Effector memory CD8-positive, alpha-beta T cell (primary cell): ENCODE results near the gene STOML1.
A peak's percentile ranks its signal among the peaks of the same experiment; 100 is the strongest.

Experiments used
- ATAC-seq: fragments of 150-1000 bp; cut with Tn5 transposase; replicated peaks from 2 replicates; pipeline ENCODE4 v1.10.0; 2021; ENCODE audit warnings: mild to moderate bottlenecking, moderate library complexity
- DNase-seq, 3 experiments: peaks; one replicate each; pipeline ENCODE4 v3.0.0; 2021
- H3K27ac Mint-ChIP-seq, 2 donors: one replicate each; pipeline ENCODE4 v1.8.0; 2022; ENCODE audit warnings: mild to moderate bottlenecking in 2 of 2, mixed read lengths in 2 of 2, moderate library complexity in 2 of 2
- H3K27me3 Mint-ChIP-seq, 2 donors: one replicate each; pipeline ENCODE4 v1.8.0; 2022; ENCODE audit warnings: mixed read lengths in 2 of 2
- H3K36me3 Mint-ChIP-seq: one replicate; pipeline ENCODE4 v1.8.0; 2022; ENCODE audit warnings: mild to moderate bottlenecking, moderate library complexity, mixed read lengths; ENCODE audit not compliant: insufficient read depth
- H3K4me1 Mint-ChIP-seq, 2 donors: one replicate each; pipeline ENCODE4 v1.8.0; 2022; ENCODE audit warnings: low read depth in 2 of 2, mixed read lengths in 2 of 2
- H3K4me3 Mint-ChIP-seq, 2 donors: one replicate each; pipeline ENCODE4 v1.8.0; 2022; ENCODE audit warnings: mild to moderate bottlenecking in 2 of 2, mixed read lengths in 2 of 2, moderate library complexity in 2 of 2
- H3K9me3 Mint-ChIP-seq, 2 donors: one replicate each; pipeline ENCODE4 v1.8.0; 2022; ENCODE audit warnings: mixed read lengths in 2 of 2

Gene STOML1

GRCh38 chr15:74032606-74033561 lies 40.8 kb upstream of the STOML1 start:
- H3K27me3 Mint-ChIP-seq, result no peaks in the 10 kb centered on the region
- no peak overlapping the region for H3K4me3 Mint-ChIP-seq
- DNase-seq (no peak), ATAC-seq (no peak)
- peak overlapping the region; percentile 38 to 79 for H3K27ac Mint-ChIP-seq
- no peaks in the 10 kb centered on the region for H3K9me3 Mint-ChIP-seq
- peaks cover 0 to 2% of the 10 kb centered on the region in 2 donors for H3K4me1 Mint-ChIP-seq
- peaks cover 46% of the 10 kb centered on the region for H3K36me3 Mint-ChIP-seq

DNA sequence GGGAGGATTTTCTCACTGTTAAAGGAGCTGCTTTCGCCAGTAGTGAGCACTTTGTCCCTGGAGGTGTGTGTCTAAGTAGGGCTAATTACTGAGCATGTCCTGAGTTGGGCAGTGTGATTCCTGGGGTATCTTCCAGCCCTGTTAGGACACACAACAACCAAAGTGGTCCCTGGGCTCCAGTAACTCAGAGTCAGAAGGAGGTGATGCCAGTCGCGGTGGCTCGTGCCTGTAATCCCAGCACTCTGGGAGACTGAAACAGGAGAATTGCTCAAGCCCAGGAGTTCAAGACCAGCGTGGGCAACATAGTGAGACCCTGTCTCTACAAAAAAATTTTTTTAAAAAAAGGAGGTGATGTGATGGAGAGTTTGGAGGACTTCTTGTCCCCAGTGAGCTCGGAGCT lies 40.0 kb upstream of the STOML1 start:
- ATAC-seq (no peak), DNase-seq (no peak)
- peak overlapping the region in 1 of 2 donors; percentile 79 for H3K27ac Mint-ChIP-seq
- no peaks in the 10 kb centered on the region for H3K27me3 Mint-ChIP-seq
- H3K36me3 Mint-ChIP-seq, result peaks cover 51% of the 10 kb centered on the region
- no peak overlapping the region for H3K4me3 Mint-ChIP-seq
- H3K4me1 Mint-ChIP-seq, result no peaks in the 10 kb centered on the region
- no peaks in the 10 kb centered on the region for H3K9me3 Mint-ChIP-seq

DNA sequence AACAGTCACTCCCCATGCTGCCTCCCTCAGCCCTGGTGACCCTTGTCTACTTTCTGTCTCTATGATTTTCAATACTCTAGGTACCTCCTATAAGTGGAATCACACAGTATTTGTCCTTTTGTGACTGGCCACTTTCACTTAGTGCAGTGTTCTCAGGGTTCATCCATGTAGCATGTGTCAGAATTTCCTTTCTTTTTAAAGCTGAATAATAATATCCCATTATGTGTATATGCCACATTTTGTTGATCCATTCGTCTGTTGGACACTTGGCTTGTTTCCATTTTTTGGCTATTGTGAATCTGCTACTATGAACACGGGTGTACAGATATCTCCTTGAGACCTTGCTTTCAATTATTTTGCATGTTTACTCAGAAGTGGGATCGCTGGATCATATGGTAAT lies 36.6 kb upstream of the STOML1 start:
- Mint-ChIP-seq H3K27me3 (no peaks in the 10 kb centered on the region), H3K4me1 (peaks cover 4 to 8% of the 10 kb centered on the region in 2 donors), H3K9me3 (no peaks in the 10 kb centered on the region), H3K36me3 (peaks cover 51% of the 10 kb centered on the region), H3K4me3 (no peak overlapping the region), H3K27ac (no peak overlapping the region)
- DNase-seq (no peak), ATAC-seq (no peak)

GRCh38 chr15:74027688-74028087 lies 35.6 kb upstream of the STOML1 start:
- H3K36me3 Mint-ChIP-seq, result peaks cover 61% of the 10 kb centered on the region
- no peak overlapping the region for H3K4me3 Mint-ChIP-seq
- DNase-seq, result no peak
- no peak for ATAC-seq
- H3K9me3 Mint-ChIP-seq, result no peaks in the 10 kb centered on the region
- H3K4me1 Mint-ChIP-seq, result peaks cover 4 to 8% of the 10 kb centered on the region in 2 donors
- no peaks in the 10 kb centered on the region for H3K27me3 Mint-ChIP-seq
- H3K27ac Mint-ChIP-seq, result no peak overlapping the region

DNA sequence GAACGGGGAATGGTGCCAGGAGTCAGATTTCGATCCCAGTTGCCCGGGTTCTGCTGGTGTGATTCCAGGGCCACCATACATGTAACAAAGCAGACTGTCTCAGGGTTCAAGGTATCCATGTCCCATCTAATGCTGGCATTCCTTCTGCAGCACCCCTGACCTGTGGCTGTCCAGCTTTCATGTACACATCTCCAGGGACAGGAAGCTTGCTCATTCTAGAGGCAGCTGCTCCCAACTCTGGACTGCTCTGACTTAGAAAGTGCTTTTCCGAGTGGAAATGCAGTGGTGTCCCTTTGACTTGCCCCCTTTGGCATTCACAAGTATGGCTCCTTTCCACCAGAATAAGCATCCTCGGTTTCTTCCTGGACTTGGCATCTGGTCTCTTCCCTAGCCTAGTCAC lies 33.3 kb upstream of the STOML1 start:
- DNase-seq, result no peak
- Mint-ChIP-seq H3K4me3 (no peak overlapping the region), H3K27ac (no peak overlapping the region), H3K4me1 (peaks cover 8 to 14% of the 10 kb centered on the region in 2 donors), H3K36me3 (peaks cover 62% of the 10 kb centered on the region), H3K9me3 (no peaks in the 10 kb centered on the region), H3K27me3 (no peaks in the 10 kb centered on the region)
- no peak for ATAC-seq

DNA sequence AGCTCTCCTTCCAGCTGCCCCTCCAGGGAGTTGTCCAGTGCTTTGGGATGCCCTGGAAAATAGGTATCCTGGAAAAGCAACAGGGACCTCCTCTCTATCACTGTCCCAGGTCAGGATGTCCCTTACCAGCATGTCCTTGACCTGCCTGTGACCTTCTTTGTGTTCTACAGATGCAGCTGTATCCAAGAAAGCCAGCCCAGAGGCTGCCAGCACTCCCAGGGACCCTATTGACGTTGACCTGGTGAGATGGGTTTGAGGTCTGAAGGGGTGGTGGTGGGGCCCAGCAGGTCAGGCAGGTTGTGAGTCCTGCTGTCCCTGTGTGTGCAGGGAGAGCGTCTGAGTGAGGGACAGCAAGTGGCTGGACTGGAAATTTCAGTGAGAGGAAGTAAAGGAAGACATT lies 32.6 kb upstream of the STOML1 start:
- H3K36me3 Mint-ChIP-seq, result peaks cover 60% of the 10 kb centered on the region
- ATAC-seq, result no peak

DNA sequence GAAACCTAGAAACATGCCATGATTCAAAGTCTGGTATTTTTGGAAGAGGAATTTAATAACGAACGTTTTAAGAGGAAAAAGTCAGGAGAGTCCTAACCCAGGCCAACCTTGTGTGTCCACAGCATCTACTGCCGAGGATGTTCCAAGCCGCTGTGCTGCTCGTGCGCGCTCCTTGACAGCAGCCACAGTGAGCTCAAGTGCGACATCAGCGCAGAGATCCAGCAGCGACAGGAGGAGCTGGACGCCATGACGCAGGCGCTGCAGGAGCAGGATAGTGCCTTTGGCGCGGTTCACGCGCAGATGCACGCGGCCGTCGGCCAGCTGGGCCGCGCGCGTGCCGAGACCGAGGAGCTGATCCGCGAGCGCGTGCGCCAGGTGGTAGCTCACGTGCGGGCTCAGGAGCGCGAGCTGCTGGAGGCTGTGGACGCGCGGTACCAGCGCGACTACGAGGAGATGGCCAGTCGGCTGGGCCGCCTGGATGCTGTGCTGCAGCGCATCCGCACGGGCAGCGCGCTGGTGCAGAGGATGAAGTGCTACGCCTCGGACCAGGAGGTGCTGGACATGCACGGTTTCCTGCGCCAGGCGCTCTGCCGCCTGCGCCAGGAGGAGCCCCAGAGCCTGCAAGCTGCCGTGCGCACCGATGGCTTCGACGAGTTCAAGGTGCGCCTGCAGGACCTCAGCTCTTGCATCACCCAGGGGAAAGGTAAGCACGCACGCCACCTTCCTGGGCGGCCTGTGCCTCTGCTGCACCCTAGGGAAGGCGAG lies 30.8 kb upstream of the STOML1 start:
- H3K9me3 Mint-ChIP-seq, result no peaks in the 10 kb centered on the region
- peaks cover 45% of the 10 kb centered on the region for H3K36me3 Mint-ChIP-seq

More for the DNA sequence above, 32.6 kb upstream of the STOML1 start:
- Mint-ChIP-seq H3K4me3 (no peak overlapping the region), H3K9me3 (no peaks in the 10 kb centered on the region), H3K27me3 (no peaks in the 10 kb centered on the region), H3K4me1 (peaks cover 10 to 14% of the 10 kb centered on the region in 2 donors), H3K27ac (no peak overlapping the region)
- no peak for DNase-seq

DNA sequence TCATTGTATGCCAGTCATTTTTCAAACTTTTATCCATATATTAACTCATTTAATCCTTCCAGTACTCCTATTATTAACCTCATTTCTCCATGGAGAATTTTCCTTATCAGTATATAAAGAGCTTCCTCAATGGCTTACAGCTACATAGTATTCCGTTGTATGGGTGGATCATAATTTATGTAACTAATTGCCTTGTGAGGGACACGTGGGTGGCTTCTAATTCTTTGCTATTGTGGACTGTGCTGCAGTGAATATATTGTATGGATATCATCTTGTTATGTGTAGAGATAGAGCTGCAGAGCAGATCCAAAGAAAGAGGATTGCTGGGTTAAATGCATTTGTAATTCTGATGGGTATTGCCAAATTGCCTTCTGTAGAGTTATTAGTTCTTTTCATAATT lies 27.6 kb upstream of the STOML1 start:
- peaks cover 13 to 34% of the 10 kb centered on the region in 2 donors for H3K4me1 Mint-ChIP-seq
- DNase-seq (no peak), ATAC-seq (no peak)
- H3K9me3 Mint-ChIP-seq, result no peaks in the 10 kb centered on the region
- H3K27me3 Mint-ChIP-seq, result no peaks in the 10 kb centered on the region
- peak overlapping the region in 1 of 2 donors; percentile 10 for H3K27ac Mint-ChIP-seq
- peaks cover 35% of the 10 kb centered on the region for H3K36me3 Mint-ChIP-seq
- H3K4me3 Mint-ChIP-seq, result no peak overlapping the region

More for the DNA sequence above, 30.8 kb upstream of the STOML1 start:
- DNase-seq (no peak), ATAC-seq (no peak)
- Mint-ChIP-seq H3K4me1 (peaks cover 11 to 21% of the 10 kb centered on the region in 2 donors), H3K27me3 (no peaks in the 10 kb centered on the region), H3K4me3 (no peak overlapping the region), H3K27ac (no peak overlapping the region)

DNA sequence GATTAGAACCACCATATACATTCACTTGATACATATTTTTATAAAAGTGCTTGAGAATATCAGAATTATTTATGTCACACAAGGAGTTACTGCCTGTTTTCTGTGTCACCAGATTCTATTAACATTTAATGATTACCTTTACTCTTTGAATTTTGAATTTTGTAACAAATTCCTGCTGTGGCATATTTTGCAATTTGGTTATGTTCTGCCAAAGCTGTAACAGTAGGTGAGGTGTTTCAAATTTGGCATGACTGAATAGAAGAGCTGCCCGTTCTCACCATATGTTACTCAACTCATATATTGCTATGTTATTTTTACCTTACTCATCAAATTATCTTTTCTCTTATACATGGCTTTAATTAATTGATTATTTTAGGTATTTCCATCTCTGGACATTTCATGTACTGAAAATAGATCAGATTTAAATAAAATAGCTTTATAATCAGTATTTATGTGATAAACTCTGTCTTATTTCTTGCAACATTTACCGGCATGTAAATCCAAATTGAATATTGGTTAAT lies 21.3 kb upstream of the STOML1 start:
- Mint-ChIP-seq H3K9me3 (no peaks in the 10 kb centered on the region), H3K36me3 (peaks cover 28% of the 10 kb centered on the region), H3K27ac (no peak overlapping the region), H3K27me3 (no peaks in the 10 kb centered on the region), H3K4me1 (peaks cover 25 to 46% of the 10 kb centered on the region in 2 donors), H3K4me3 (no peak overlapping the region)
- no peak for DNase-seq
- ATAC-seq, result no peak

GRCh38 chr15:74011610-74012009 lies 19.5 kb upstream of the STOML1 start:
- ATAC-seq (no peak), DNase-seq (no peak)
- Mint-ChIP-seq H3K9me3 (no peaks in the 10 kb centered on the region), H3K4me3 (no peak overlapping the region), H3K36me3 (peaks cover 37% of the 10 kb centered on the region), H3K27me3 (no peaks in the 10 kb centered on the region), H3K4me1 (peaks cover 38 to 58% of the 10 kb centered on the region in 2 donors), H3K27ac (peak overlapping the region in 1 of 2 donors; percentile 62)

DNA sequence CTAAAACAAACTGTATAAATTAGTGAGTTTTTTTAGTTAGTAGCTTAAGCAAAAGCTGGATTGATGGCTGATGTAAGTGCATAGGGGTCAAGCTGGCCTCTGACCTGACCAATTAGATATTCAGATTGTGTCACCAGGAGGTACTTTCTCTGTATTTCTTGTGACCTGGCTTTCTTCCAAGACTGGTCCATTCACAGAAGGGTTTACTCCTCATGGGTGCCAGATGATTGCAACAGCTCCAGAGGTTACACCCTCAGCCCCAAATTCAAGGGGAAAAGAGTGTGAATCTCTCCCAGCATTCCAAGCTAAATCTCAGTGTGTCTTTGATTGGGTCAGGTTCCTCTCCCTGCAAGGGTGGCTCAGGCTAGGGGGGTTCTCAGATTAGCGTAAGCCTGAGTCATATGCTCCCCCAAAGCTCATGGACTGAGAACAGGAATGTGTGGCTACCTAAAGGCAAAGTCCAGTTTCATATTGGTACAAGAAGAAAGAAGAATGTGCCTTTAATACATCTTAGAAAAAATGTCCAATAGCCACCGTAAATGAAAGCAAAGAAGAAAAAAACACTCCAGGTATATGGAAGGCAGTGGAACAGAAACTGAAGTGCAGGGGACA lies 18.9 kb upstream of the STOML1 start:
- Mint-ChIP-seq H3K27me3 (no peaks in the 10 kb centered on the region), H3K4me1 (peaks cover 41 to 62% of the 10 kb centered on the region in 2 donors), H3K27ac (peak overlapping the region; percentile 46 to 62), H3K36me3 (peaks cover 36% of the 10 kb centered on the region), H3K4me3 (no peak overlapping the region), H3K9me3 (no peaks in the 10 kb centered on the region)
- DNase-seq (no peak), ATAC-seq (no peak)

GRCh38 chr15:74008901-74009300 lies 16.8 kb upstream of the STOML1 start:
- H3K27ac Mint-ChIP-seq, result no peak overlapping the region
- H3K4me3 Mint-ChIP-seq, result no peak overlapping the region
- ATAC-seq (no peak), DNase-seq (no peak)
- H3K4me1 Mint-ChIP-seq, result peaks cover 38 to 56% of the 10 kb centered on the region in 2 donors
- no peaks in the 10 kb centered on the region for H3K9me3 Mint-ChIP-seq
- H3K27me3 Mint-ChIP-seq, result no peaks in the 10 kb centered on the region
- peaks cover 43% of the 10 kb centered on the region for H3K36me3 Mint-ChIP-seq

- peak; percentile 31 for ATAC-seq
- Mint-ChIP-seq H3K9me3 (no peaks in the 10 kb centered on the region), H3K4me1 (peaks cover 39 to 60% of the 10 kb centered on the region in 2 donors), H3K4me3 (peak overlapping the region; percentile 22 to 48), H3K27me3 (no peaks in the 10 kb centered on the region), H3K36me3 (peaks cover 47% of the 10 kb centered on the region), H3K27ac (peak overlapping the region; percentile 38 to 58)
- DNase-seq, result no peak
Measured at GRCh38 chr15:74007820-74008371, 15.8 kb upstream of the STOML1 start.
